ENCODE measurements around the gene RNF17. TPM values are rescaled to one million over a fixed set of nuclear protein-coding genes. Genes with fewer than 3 reads are reported as not detected.
"Not testable (repeated sequence)": the region's sequence is repeated elsewhere in the genome, so short reads cannot be mapped to it uniquely, and the experiment has no call there.

Gene RNF17
- total and polyA plus RNA-seq, 2 donors (not counting 1 experiment from before 2014, with no cell fraction given), result not detected

DNA sequence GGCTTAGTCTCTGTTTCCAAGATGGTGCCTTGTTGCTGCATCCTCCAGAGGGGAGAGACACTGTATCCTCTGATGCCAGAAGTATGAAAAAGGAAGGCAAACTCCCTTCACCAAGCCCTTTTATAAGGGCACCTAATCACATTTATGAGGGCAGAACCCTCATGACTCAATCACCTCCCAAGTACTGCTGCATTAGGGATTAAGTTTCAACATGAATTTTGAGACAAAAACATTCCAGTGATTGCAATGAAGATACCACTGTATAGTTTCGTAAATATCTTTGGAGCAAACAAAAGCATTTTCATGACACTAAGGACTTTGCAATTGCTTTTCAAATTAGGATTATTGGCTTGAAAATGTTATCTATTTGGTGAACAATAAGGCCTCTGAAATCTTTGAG is 63.8 kb downstream of the RNF17 start:
- H3K36me3 ChIP-seq (ENCODE audit: control insufficient read depth, insufficient read depth, low read length), result no peaks in the 10 kb centered on the region
- no peak overlapping the region for H3K4me2 ChIP-seq (ENCODE audit: extremely low read depth, insufficient read depth, low read length)
- no peak overlapping the region for H3K4me3 ChIP-seq (replicated peaks in 1 of 4; ENCODE audit: control extremely low read depth in 1 of 4, insufficient read depth in 1 of 4, low read depth in 3 of 4, low read length in 4 of 4)
- no peaks in the 10 kb centered on the region for H3K9me3 ChIP-seq (ENCODE audit: control insufficient read depth, insufficient read depth, low read depth, low read length)
- no peak overlapping the region for H3K27ac ChIP-seq (ENCODE audit: insufficient read depth, low read length)
- TF ChIP-seq, protein P1, sequence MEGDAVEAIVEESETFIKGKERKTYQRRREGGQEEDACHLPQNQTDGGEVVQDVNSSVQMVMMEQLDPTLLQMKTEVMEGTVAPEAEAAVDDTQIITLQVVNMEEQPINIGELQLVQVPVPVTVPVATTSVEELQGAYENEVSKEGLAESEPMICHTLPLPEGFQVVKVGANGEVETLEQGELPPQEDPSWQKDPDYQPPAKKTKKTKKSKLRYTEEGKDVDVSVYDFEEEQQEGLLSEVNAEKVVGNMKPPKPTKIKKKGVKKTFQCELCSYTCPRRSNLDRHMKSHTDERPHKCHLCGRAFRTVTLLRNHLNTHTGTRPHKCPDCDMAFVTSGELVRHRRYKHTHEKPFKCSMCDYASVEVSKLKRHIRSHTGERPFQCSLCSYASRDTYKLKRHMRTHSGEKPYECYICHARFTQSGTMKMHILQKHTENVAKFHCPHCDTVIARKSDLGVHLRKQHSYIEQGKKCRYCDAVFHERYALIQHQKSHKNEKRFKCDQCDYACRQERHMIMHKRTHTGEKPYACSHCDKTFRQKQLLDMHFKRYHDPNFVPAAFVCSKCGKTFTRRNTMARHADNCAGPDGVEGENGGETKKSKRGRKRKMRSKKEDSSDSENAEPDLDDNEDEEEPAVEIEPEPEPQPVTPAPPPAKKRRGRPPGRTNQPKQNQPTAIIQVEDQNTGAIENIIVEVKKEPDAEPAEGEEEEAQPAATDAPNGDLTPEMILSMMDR (conservative IDR thresholded peaks at IDR 0.05 in 1 of 2, IDR thresholded peaks at IDR 0.05 in 1 of 2; ENCODE audit: low read depth in 1 of 2, low read length in 2 of 2), result no peak
- TF ChIP-seq EZH2 (IDR thresholded peaks at IDR 0.05; ENCODE audit: low read length, missing control alignments), result no peak
- no peak overlapping the region for H2AFZ ChIP-seq (ENCODE audit: low read length)
- DNase-seq (ENCODE audit: low read depth in 2 of 2), result no peak
- no peaks in the 10 kb centered on the region for H3K79me2 ChIP-seq (ENCODE audit: control insufficient read depth, insufficient read depth, low read length)
- H4K20me1 ChIP-seq (ENCODE audit: control insufficient read depth, extremely low read depth, insufficient read depth, low read length), result no peaks in the 10 kb centered on the region
- H3K27me3 ChIP-seq (ENCODE audit: control insufficient read depth, insufficient read depth, low read length), result no peaks in the 10 kb centered on the region
- no peak overlapping the region for H3K9ac ChIP-seq (ENCODE audit: insufficient read depth, low read length)
- H3K4me1 ChIP-seq (ENCODE audit: control insufficient read depth, extremely low read depth, insufficient read depth, low read length), result no peaks in the 10 kb centered on the region

- no peak overlapping the region for H3K9ac ChIP-seq (ENCODE audit: insufficient read depth, low read length)
- no peak overlapping the region for H3K4me2 ChIP-seq (ENCODE audit: extremely low read depth, insufficient read depth, low read length)
- no peak for DNase-seq (ENCODE audit: low read depth in 2 of 2)
- no peaks in the 10 kb centered on the region for H3K4me1 ChIP-seq (ENCODE audit: control insufficient read depth, extremely low read depth, insufficient read depth, low read length)
- no peaks in the 10 kb centered on the region for H3K9me3 ChIP-seq (ENCODE audit: control insufficient read depth, insufficient read depth, low read depth, low read length)
- H2AFZ ChIP-seq (ENCODE audit: low read length), result no peak overlapping the region
- no peaks in the 10 kb centered on the region for H3K36me3 ChIP-seq (ENCODE audit: control insufficient read depth, insufficient read depth, low read length)
- no peaks in the 10 kb centered on the region for H4K20me1 ChIP-seq (ENCODE audit: control insufficient read depth, extremely low read depth, insufficient read depth, low read length)
- no peak overlapping the region for H3K27ac ChIP-seq (ENCODE audit: insufficient read depth, low read length)
- H3K79me2 ChIP-seq (ENCODE audit: control insufficient read depth, insufficient read depth, low read length), result no peaks in the 10 kb centered on the region
- no peaks in the 10 kb centered on the region for H3K27me3 ChIP-seq (ENCODE audit: control insufficient read depth, insufficient read depth, low read length)
- no peak for TF ChIP-seq EZH2 (IDR thresholded peaks at IDR 0.05; ENCODE audit: low read length, missing control alignments)
- TF ChIP-seq, protein P1 (conservative IDR thresholded peaks at IDR 0.05 in 1 of 2, IDR thresholded peaks at IDR 0.05 in 1 of 2; ENCODE audit: low read depth in 1 of 2, low read length in 2 of 2), result no peak
- no peak overlapping the region for H3K4me3 ChIP-seq (replicated peaks in 1 of 4; ENCODE audit: control extremely low read depth in 1 of 4, insufficient read depth in 1 of 4, low read depth in 3 of 4, low read length in 4 of 4)
Observed at GRCh38 chr13:24834902-24835510, 71.0 kb downstream of the RNF17 start.

DNA sequence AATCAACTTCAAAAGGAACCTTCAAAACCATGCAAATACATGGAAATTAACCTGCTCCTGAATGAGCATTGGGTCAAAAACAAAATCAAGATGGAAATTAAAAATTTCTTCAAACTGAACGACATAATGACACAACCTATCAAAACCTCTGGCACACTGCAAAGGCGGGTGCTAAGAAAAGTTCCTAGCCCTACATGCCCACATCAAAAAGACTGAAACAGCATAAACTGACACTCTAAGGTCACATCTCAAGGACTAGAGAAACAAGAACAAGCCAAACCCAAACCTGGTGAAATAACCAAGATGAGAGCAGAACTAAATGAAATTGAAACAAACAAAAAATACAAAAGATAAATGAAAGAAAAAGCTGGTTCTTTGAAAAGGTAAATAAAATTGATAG is 73.6 kb downstream of the RNF17 start:
- DNase-seq (ENCODE audit: low read depth in 2 of 2); H3K4me2 ChIP-seq (ENCODE audit: extremely low read depth, insufficient read depth, low read length); H3K79me2 ChIP-seq (ENCODE audit: control insufficient read depth, insufficient read depth, low read length); H3K36me3 ChIP-seq (ENCODE audit: control insufficient read depth, insufficient read depth, low read length); H3K4me3 ChIP-seq (replicated peaks in 1 of 4; ENCODE audit: control extremely low read depth in 1 of 4, insufficient read depth in 1 of 4, low read depth in 3 of 4, low read length in 4 of 4); H3K27me3 ChIP-seq (ENCODE audit: control insufficient read depth, insufficient read depth, low read length); H3K4me1 ChIP-seq (ENCODE audit: control insufficient read depth, extremely low read depth, insufficient read depth, low read length); H2AFZ ChIP-seq (ENCODE audit: low read length); H3K9me3 ChIP-seq (ENCODE audit: control insufficient read depth, insufficient read depth, low read depth, low read length); H3K27ac ChIP-seq (ENCODE audit: insufficient read depth, low read length); H4K20me1 ChIP-seq (ENCODE audit: control insufficient read depth, extremely low read depth, insufficient read depth, low read length); H3K9ac ChIP-seq (ENCODE audit: insufficient read depth, low read length): not testable (repeated sequence)
